ENCODE data around the gene MAD1L1.

The MAD1L1 gene

DNA sequence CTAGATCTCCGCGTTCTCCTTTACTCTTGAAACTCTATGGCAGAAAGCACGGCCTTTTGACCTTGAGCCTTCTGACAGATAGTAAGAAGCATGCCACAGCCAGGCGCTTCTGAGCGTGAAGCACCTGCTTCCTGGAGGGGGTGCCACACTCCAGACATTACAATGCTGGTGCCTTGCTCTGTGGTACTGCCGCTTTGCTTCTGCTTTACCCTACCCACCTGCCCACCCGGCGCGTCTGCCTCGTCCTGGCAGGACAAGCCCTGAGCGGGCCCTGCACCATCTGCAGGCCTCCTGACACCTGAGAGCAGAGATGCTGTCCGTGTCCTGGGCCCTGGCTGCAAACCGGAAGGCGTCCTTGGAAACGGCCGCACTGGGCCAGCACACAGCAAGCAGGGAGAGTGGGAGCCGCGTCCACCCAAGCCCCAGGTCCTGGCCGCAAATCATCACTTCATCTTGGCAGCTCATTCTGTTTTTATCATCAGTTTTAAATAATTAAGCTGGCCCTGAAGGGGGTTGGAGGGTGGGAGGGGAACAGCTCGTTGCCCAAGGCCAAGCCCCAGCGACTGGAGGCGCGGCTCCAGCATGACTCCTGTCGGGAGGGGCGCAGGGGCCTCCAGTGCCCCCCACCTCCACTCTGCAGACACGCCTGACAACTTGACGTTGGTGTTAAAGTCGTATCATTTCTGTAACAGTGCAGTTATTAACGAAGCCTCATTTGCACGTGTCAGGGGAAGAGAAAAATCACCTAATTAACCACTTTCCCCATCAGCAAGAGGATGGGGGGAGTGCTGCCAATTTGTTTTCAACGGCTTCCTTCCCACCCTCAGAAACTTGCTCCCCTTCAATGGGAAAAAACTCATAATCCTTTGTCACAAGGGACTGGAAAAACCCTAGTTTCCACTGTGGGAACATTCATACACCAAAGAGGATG lies 132.2 kb downstream of the MAD1L1 start:
- H3K27ac ChIP-seq: no peak overlapping the region
- TF ChIP-seq, protein P1, sequence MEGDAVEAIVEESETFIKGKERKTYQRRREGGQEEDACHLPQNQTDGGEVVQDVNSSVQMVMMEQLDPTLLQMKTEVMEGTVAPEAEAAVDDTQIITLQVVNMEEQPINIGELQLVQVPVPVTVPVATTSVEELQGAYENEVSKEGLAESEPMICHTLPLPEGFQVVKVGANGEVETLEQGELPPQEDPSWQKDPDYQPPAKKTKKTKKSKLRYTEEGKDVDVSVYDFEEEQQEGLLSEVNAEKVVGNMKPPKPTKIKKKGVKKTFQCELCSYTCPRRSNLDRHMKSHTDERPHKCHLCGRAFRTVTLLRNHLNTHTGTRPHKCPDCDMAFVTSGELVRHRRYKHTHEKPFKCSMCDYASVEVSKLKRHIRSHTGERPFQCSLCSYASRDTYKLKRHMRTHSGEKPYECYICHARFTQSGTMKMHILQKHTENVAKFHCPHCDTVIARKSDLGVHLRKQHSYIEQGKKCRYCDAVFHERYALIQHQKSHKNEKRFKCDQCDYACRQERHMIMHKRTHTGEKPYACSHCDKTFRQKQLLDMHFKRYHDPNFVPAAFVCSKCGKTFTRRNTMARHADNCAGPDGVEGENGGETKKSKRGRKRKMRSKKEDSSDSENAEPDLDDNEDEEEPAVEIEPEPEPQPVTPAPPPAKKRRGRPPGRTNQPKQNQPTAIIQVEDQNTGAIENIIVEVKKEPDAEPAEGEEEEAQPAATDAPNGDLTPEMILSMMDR (conservative IDR thresholded peaks at IDR 0.05): no peak

DNA sequence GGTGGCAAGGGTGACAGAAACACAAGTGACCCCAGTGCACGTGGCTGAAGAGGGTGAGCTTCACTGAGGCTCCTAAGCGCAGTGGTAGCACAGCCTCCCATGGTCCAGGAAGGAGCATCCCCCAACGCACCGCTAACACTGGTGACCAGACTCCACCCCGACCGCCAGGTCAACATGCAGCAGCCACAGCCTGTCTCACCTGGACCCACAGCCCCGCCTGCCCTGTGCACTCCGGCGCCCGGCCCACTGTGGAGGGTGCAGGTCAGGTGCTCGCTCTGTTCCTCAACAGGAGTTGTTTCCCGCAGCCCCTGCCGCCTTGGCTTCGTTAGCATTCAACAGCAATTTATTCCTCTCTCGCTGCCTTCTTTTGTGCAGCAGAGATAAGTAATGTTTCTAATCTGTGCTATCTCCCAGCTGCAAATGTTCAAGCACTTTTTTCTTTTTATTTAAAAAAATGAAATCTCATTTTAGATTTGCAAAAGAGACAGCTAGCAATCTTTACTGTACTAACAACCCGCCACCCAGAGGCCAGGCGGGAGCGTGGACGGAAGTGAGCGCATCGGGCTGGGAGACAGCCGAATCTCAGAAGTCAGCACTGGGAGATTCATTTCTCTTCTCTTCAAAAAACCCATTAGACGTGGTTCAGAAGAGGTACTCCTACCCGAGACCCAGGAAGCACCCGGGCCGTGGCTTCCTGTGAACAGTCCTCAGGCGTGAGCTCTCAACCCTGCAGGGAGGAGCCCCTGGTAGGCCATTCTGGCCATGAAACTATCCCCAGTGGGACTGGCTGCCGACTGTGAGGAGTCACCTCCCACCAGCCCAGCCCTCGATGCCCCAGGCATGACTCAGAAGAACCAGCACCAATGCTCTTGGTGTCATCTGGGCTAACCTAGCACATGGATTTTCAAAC lies 133.4 kb downstream of the MAD1L1 start:
- H3K27ac ChIP-seq: no peak overlapping the region
- TF ChIP-seq, protein P1 (conservative IDR thresholded peaks at IDR 0.05): no peak

GRCh38 chr7:2098496-2098895 lies 134.2 kb downstream of the MAD1L1 start:
- H3K27ac ChIP-seq: no peak overlapping the region
- TF ChIP-seq, protein P1 (conservative IDR thresholded peaks at IDR 0.05): no peak

DNA sequence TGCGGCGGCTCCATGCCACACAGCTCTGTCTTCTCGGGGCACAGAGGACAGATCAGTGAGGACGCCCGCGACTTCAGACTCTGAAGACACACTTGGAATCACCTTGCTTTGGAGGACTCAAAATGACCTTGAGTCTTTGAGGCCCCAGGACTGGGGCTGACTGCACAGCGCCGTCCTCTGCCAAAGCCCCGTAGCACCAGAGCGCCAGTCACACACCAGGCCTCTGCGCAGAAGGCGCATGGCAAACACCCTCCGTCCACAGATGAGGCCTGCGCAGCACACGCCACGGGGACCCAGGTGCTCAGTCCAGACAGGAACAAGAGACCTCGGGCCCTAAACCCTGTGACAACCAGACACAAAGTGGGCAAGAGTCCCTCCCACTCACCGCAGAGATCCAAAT lies 134.7 kb downstream of the MAD1L1 start:
- no peak overlapping the region for H3K27ac ChIP-seq
- TF ChIP-seq, protein P1 (conservative IDR thresholded peaks at IDR 0.05): no peak

GRCh38 chr7:2097492-2097891 lies 135.3 kb downstream of the MAD1L1 start:
- no peak overlapping the region for H3K27ac ChIP-seq
- TF ChIP-seq, protein P1 (conservative IDR thresholded peaks at IDR 0.05): no peak

DNA sequence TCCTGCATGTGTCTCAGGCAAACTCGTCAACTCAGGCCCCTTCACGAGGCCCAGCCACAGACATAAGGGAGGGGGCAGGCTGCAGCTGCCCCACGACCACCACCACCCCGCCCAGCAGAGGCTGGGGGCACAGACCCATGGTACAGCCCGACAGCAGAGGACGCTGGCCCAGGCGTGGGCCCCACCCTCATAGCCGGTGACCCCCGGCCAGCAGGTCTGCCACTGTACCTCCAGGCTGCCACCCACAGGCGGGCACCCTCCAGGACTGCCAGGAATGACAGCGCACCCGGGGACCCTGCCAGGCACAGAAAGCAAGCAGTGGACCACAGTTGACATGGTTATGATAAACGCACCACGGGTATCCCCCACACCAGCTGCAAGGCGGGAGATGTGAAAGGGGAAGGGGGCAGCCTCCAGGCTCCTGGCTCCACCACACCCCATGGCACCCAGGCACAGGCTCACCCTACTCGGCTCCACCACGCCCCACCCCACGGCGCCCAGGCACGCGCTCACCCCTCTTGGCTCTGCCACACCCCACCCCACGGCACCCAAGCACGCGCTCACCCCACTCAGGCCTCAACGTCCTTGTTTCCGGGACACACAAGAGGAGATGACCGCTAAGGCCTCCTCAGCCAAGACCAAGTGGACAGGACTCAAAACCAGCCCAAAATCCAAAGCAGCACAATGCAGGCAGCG lies 135.9 kb downstream of the MAD1L1 start:
- TF ChIP-seq, protein P1 (conservative IDR thresholded peaks at IDR 0.05): no peak
- no peak overlapping the region for H3K27ac ChIP-seq
